ENCODE measurements around the gene AMZ1.

Gene AMZ1

GRCh38 chr7:2754086-2754485 lies 66.1 kb downstream of the AMZ1 start:
- no peak for DNase-seq (ENCODE audit: low spot score)

GRCh38 chr7:2754912-2755311 lies 66.9 kb downstream of the AMZ1 start:
- no peak for DNase-seq (ENCODE audit: low spot score)

- DNase-seq (ENCODE audit: low spot score): no peak
Observed at GRCh38 chr7:2755531-2755930, 67.5 kb downstream of the AMZ1 start.

- peak; percentile 67 for DNase-seq (ENCODE audit: low spot score)
Observed at GRCh38 chr7:2757361-2757903, 69.4 kb downstream of the AMZ1 start.

GRCh38 chr7:2757904-2758672 lies 70.1 kb downstream of the AMZ1 start:
- peak; percentile 93 for DNase-seq (ENCODE audit: low spot score)

GRCh38 chr7:2758673-2759616 lies 70.9 kb downstream of the AMZ1 start:
- DNase-seq (ENCODE audit: low spot score): no peak

GRCh38 chr7:2759736-2760097 lies 71.7 kb downstream of the AMZ1 start:
- DNase-seq (ENCODE audit: low spot score): no peak

- peak; percentile 72 for DNase-seq (ENCODE audit: low spot score)
Observed at GRCh38 chr7:2760098-2760889, 72.3 kb downstream of the AMZ1 start.

GRCh38 chr7:2761131-2761624 lies 73.2 kb downstream of the AMZ1 start:
- no peak for DNase-seq (ENCODE audit: low spot score)

GRCh38 chr7:2761801-2762497 lies 73.9 kb downstream of the AMZ1 start:
- DNase-seq (ENCODE audit: low spot score): no peak

- no peak for DNase-seq (ENCODE audit: low spot score)
Observed at GRCh38 chr7:2763597-2763996, 75.6 kb downstream of the AMZ1 start.

- DNase-seq (ENCODE audit: low spot score): no peak
Observed at GRCh38 chr7:2764621-2765020, 76.6 kb downstream of the AMZ1 start.
